Ishikawa (cell line): ENCODE results near the gene OPCML.

ENCODE experiments used
- CEBPB ChIP-seq: IDR thresholded peaks from 2 replicates; pipeline ENCODE4 v1.6.1; 2012
- CREB1 ChIP-seq: IDR thresholded peaks from 2 replicates; pipeline ENCODE4 v1.6.1; 2012; ENCODE audit warnings: low read depth
- EGR1 ChIP-seq: IDR thresholded peaks from 2 replicates; pipeline ENCODE4 v1.6.1; 2012
- EP300 ChIP-seq: IDR thresholded peaks from 2 replicates; pipeline ENCODE4 v1.6.1; 2012; ENCODE audit warnings: borderline replicate concordance
- FOXM1 ChIP-seq: IDR thresholded peaks from 2 replicates; pipeline ENCODE4 v1.6.1; 2012; ENCODE audit warnings: low read depth, borderline replicate concordance
- MAX ChIP-seq: IDR thresholded peaks from 2 replicates; pipeline ENCODE4 v1.6.1; 2012
- NFIC ChIP-seq: IDR thresholded peaks from 2 replicates; pipeline ENCODE4 v1.6.1; 2012
- RAD21 ChIP-seq: IDR thresholded peaks from 2 replicates; pipeline ENCODE4 v1.6.1; 2012; ENCODE audit warnings: low read depth
- REST ChIP-seq: IDR thresholded peaks from 2 replicates; pipeline ENCODE4 v1.6.1; 2012; ENCODE audit warnings: low read depth, mild to moderate bottlenecking
- TAF1 ChIP-seq: IDR thresholded peaks from 2 replicates; pipeline ENCODE4 v1.6.1; 2012; ENCODE audit warnings: low read depth, mild to moderate bottlenecking
- TCF12 ChIP-seq: IDR thresholded peaks from 2 replicates; pipeline ENCODE4 v1.6.1; 2012; ENCODE audit warnings: low read depth
- TEAD4 ChIP-seq: IDR thresholded peaks from 2 replicates; pipeline ENCODE4 v1.6.1; 2012
- USF1 ChIP-seq: IDR thresholded peaks from 2 replicates; pipeline ENCODE4 v1.6.1; 2012
- YY1 ChIP-seq: IDR thresholded peaks from 2 replicates; pipeline ENCODE4 v1.6.1; 2012; ENCODE audit warnings: low read depth
- ZBTB7A ChIP-seq: IDR thresholded peaks from 2 replicates; pipeline ENCODE4 v1.6.1; 2012; ENCODE audit warnings: low read depth

The OPCML gene

GRCh38 chr11:133337193-133337592 is 195.1 kb downstream of the OPCML start:
- no peak for TF ChIP-seq EGR1
- TF ChIP-seq REST, result no peak
- TF ChIP-seq MAX, result no peak
- TF ChIP-seq CEBPB, result no peak
- TF ChIP-seq RAD21, result no peak
- TF ChIP-seq YY1, result no peak
- TF ChIP-seq EP300, result no peak
- TF ChIP-seq USF1, result no peak
- TF ChIP-seq NFIC, result no peak
- TF ChIP-seq ZBTB7A, result no peak
- TF ChIP-seq CREB1, result no peak
- no peak for TF ChIP-seq TAF1
- no peak for TF ChIP-seq TCF12
- TF ChIP-seq FOXM1, result no peak

- TF ChIP-seq YY1 (no peak), RAD21 (no peak), USF1 (no peak), NFIC (no peak), CEBPB (no peak), MAX (no peak), FOXM1 (no peak), TAF1 (no peak), TCF12 (no peak), ZBTB7A (no peak), EGR1 (no peak), CREB1 (no peak), REST (no peak)
These were observed 201.3 kb downstream of the OPCML start for GRCh38 chr11:133331031-133331430.

GRCh38 chr11:133326849-133327248 is 205.5 kb downstream of the OPCML start:
- TF ChIP-seq EP300, result no peak
- no peak for TF ChIP-seq CREB1
- no peak for TF ChIP-seq YY1
- no peak for TF ChIP-seq CEBPB
- TF ChIP-seq MAX, result no peak
- TF ChIP-seq RAD21, result no peak
- TF ChIP-seq FOXM1, result no peak
- no peak for TF ChIP-seq TEAD4
- no peak for TF ChIP-seq ZBTB7A
- no peak for TF ChIP-seq EGR1
- no peak for TF ChIP-seq TCF12
- no peak for TF ChIP-seq NFIC
- TF ChIP-seq REST, result no peak
- no peak for TF ChIP-seq TAF1
- TF ChIP-seq USF1, result no peak

- TF ChIP-seq NFIC (no peak), CREB1 (no peak), CEBPB (no peak), YY1 (no peak), TEAD4 (no peak), MAX (no peak)
These were observed 206.0 kb downstream of the OPCML start for GRCh38 chr11:133326332-133326731.
